Esophagus squamous epithelium (tissue), 5 donors: ENCODE measurements around the gene MBD2. TPM values are rescaled to one million over a fixed set of nuclear protein-coding genes. Genes with fewer than 3 reads are reported as not detected.

ENCODE experiments used
- DNase-seq: peaks from one replicate; lab custom pipeline; 2025; lab: John Stamatoyannopoulos, UW
- H3K27ac ChIP-seq, 4 donors: fragments of 200-600 bp; sonication (generic); one replicate each; pipeline ENCODE4 v1.5.1; 2016 to 2019; ENCODE audit warnings: mild to moderate bottlenecking in 1 of 4
- H3K27me3 ChIP-seq, 4 donors: fragments of 200-600 bp; sonication (generic); 1 replicate in 3 of 4; 2 replicates in 1 of 4; pipeline versions ENCODE4 v1.5.1 to v1.6.0; 2017 to 2021; ENCODE audit warnings: antibody characterized with exemption in 1 of 4
- H3K36me3 ChIP-seq, 3 donors: fragments of 200-600 bp; sonication (generic); one replicate each; pipeline ENCODE4 v1.5.1; 2016 to 2019
- H3K4me1 ChIP-seq, 3 donors: fragments of 200-600 bp; sonication (generic); one replicate each; pipeline ENCODE4 v1.5.1; 2017 to 2019
- H3K4me3 ChIP-seq, 4 donors: fragments of 200-600 bp; sonication (generic); 1 replicate in 3 of 4; 2 replicates in 1 of 4; pipeline ENCODE4 v1.5.1; 2016 to 2019; ENCODE audit warnings: mild to moderate bottlenecking in 2 of 4, moderate library complexity in 1 of 4
- H3K9me3 ChIP-seq, 3 donors: fragments of 200-600 bp; sonication (generic); one replicate each; pipeline ENCODE4 v1.5.1; 2016 to 2019
- CTCF ChIP-seq, 6 experiments: fragments of 450-650 bp in 4 of 6; fragments of 200-600 bp in 2 of 6; sonication (generic) in 2 of 6; IDR thresholded peaks; one replicate each; pipeline ENCODE4 v1.5.1; 2016 to 2019; ENCODE audit warnings: antibody characterized with exemption in 6 of 6, mild to moderate bottlenecking in 4 of 6, moderate library complexity in 4 of 6
- POLR2A ChIP-seq, 4 donors: fragments of 450-650 bp; IDR thresholded peaks; one replicate each; pipeline ENCODE4 v1.6.1; 2017; ENCODE audit warnings: antibody characterized with exemption in 4 of 4, mild to moderate bottlenecking in 4 of 4, moderate library complexity in 3 of 4
- WGBS, 2 donors: methylation state at CpG; one replicate each; pipeline ENCODE4 v1.1.5; 2018; 5-methylcytosine and 5-hydroxymethylcytosine counted together
- intact Hi-C: fragments of 100-400 bp; cut with DNase I; formaldehyde crosslinking; loops from one replicate; pipeline ENCODE4 v1.15.0; 2022
- total RNA-seq, 4 donors: library from RNA; depleted of rRNA; stranded (reverse); fragments of >200 nt; gene quantifications; one replicate each; pipeline ENCODE4 v1.1.0, GENCODE V29; 2016
- donor health status: DM: yes; HTN: yes; CAD: no.

MBD2 gene
- total RNA-seq, 4 donors from 2014 or later: 38.2 to 48.4 (median 46.3) TPM

- peaks cover 26 to 99% (median 48%) of the 10 kb centered on the region in 3 donors for H3K36me3 ChIP-seq
- intact Hi-C loops: no loop called here
These were observed 63.2 kb downstream of the MBD2 start for GRCh38 chr18:54161267-54161666.

GRCh38 chr18:54159906-54160305 is 64.6 kb downstream of the MBD2 start:
- H3K4me3 ChIP-seq: no peak overlapping the region
- TF ChIP-seq POLR2A (IDR thresholded peaks at IDR 0.05): no peak
- no peak for TF ChIP-seq CTCF (IDR thresholded peaks at IDR 0.05)
- H3K27ac ChIP-seq: no peak overlapping the region
- DNase-seq: no peak
- no peaks in the 10 kb centered on the region for H3K4me1 ChIP-seq
- 89 to 100% methylated on average over 1 of the region's 1 CpG for WGBS, 2 donors
- no peaks in the 10 kb centered on the region for H3K27me3 ChIP-seq
- intact Hi-C loops: no loop called here
- no peaks in the 10 kb centered on the region for H3K9me3 ChIP-seq
- peaks cover 26 to 100% (median 43%) of the 10 kb centered on the region in 3 donors for H3K36me3 ChIP-seq

More at GRCh38 chr18:54161267-54161666, 63.2 kb downstream of the MBD2 start:
- H3K27ac ChIP-seq: no peak overlapping the region
- DNase-seq: no peak
- H3K9me3 ChIP-seq: no peaks in the 10 kb centered on the region
- no peaks in the 10 kb centered on the region for H3K4me1 ChIP-seq
- no peak overlapping the region for H3K4me3 ChIP-seq
- no peak for TF ChIP-seq CTCF (IDR thresholded peaks at IDR 0.05)
- no peak for TF ChIP-seq POLR2A (IDR thresholded peaks at IDR 0.05)
- H3K27me3 ChIP-seq: no peaks in the 10 kb centered on the region

GRCh38 chr18:54157646-54158385 is 66.7 kb downstream of the MBD2 start:
- Histone ChIP-seq H3K36me3 (peaks cover 24 to 100% (median 25%) of the 10 kb centered on the region in 3 donors), H3K4me3 (no peak overlapping the region), H3K27ac (no peak overlapping the region), H3K27me3 (no peaks in the 10 kb centered on the region), H3K9me3 (no peaks in the 10 kb centered on the region), H3K4me1 (no peaks in the 10 kb centered on the region)
- intact Hi-C loops: no loop called here
- WGBS, 2 donors: 91 to 94% methylated on average over 7 of the region's 7 CpGs
- no peak for TF ChIP-seq POLR2A (IDR thresholded peaks at IDR 0.05)
- no peak for TF ChIP-seq CTCF (IDR thresholded peaks at IDR 0.05)
- no peak for DNase-seq

GRCh38 chr18:54155412-54155811 is 69.1 kb downstream of the MBD2 start:
- Histone ChIP-seq H3K27me3 (no peaks in the 10 kb centered on the region), H3K36me3 (peaks cover 23 to 93% (median 25%) of the 10 kb centered on the region in 3 donors), H3K4me1 (peaks cover 0 to 17% (median 0%) of the 10 kb centered on the region in 3 donors), H3K27ac (no peak overlapping the region), H3K9me3 (no peaks in the 10 kb centered on the region), H3K4me3 (no peak overlapping the region)
- intact Hi-C loops: no loop called here
- 84 to 87% methylated on average over 3 of the region's 3 CpGs for WGBS, 2 donors
- no peak for DNase-seq
- TF ChIP-seq CTCF (IDR thresholded peaks at IDR 0.05) (no peak), POLR2A (IDR thresholded peaks at IDR 0.05) (no peak)

- Histone ChIP-seq H3K36me3 (peaks cover 15 to 84% (median 22%) of the 10 kb centered on the region in 3 donors), H3K4me1 (peaks cover 4 to 29% (median 7%) of the 10 kb centered on the region in 3 donors), H3K9me3 (no peaks in the 10 kb centered on the region), H3K27me3 (no peaks in the 10 kb centered on the region), H3K27ac (no peak overlapping the region), H3K4me3 (no peak overlapping the region)
- DNase-seq: no peak
- intact Hi-C loops: no loop called here
- 69 to 73% methylated on average over 4 of the region's 4 CpGs for WGBS, 2 donors
- TF ChIP-seq CTCF (IDR thresholded peaks at IDR 0.05) (no peak), POLR2A (IDR thresholded peaks at IDR 0.05) (no peak)
These were observed 70.2 kb downstream of the MBD2 start for GRCh38 chr18:54154231-54154630.
